Tibial artery (tissue), 4 donors: ENCODE data around the gene COL4A3.

Experiments
- DNase-seq, 2 donors: peaks; one replicate each; pipeline ENCODE4 v3.0.0-alpha.2; 2019
- H3K27ac ChIP-seq, 2 donors: fragments of 200-600 bp; sonication (generic) in 1 of 2; 1 replicate in 1 of 2; 2 replicates in 1 of 2; pipeline ENCODE4 v1.5.1; 2018 to 2019; ENCODE audit warnings: mild to moderate bottlenecking in 1 of 2
- H3K27me3 ChIP-seq, 2 donors: fragments of 200-600 bp; sonication (generic) in 1 of 2; one replicate each; pipeline versions ENCODE4 v1.5.1 to v1.6.0; 2016 to 2019
- H3K36me3 ChIP-seq, 3 donors: fragments of 200-600 bp; sonication (generic) in 2 of 3; one replicate each; pipeline ENCODE4 v1.5.1; 2016 to 2019; ENCODE audit warnings: mild to moderate bottlenecking in 2 of 3
- H3K4me1 ChIP-seq, 4 donors: fragments of 200-600 bp; sonication (generic) in 2 of 4; 1 replicate in 3 of 4; 2 replicates in 1 of 4; pipeline ENCODE4 v1.5.1; 2016 to 2019
- H3K4me3 ChIP-seq, 2 donors: fragments of 200-600 bp; sonication (generic) in 1 of 2; 1 replicate in 1 of 2; 2 replicates in 1 of 2; pipeline ENCODE4 v1.5.1; 2018 to 2019; ENCODE audit warnings: mild to moderate bottlenecking in 2 of 2
- H3K9me3 ChIP-seq, 3 donors: fragments of 200-600 bp; sonication (generic) in 1 of 3; one replicate each; pipeline ENCODE4 v1.5.1; 2016 to 2019
- CTCF ChIP-seq, 2 experiments: fragments of 200-600 bp in 1 of 2; fragments of 450-650 bp in 1 of 2; IDR thresholded peaks; one replicate each; pipeline ENCODE4 v1.5.1; 2017 to 2019; ENCODE audit warnings: antibody characterized with exemption in 2 of 2, mild to moderate bottlenecking in 1 of 2, moderate library complexity in 1 of 2
- intact Hi-C: fragments of 100-400 bp; cut with DNase I; formaldehyde crosslinking; loops from one replicate; pipeline ENCODE4 v1.15.0; 2023; ENCODE audit warnings: low total_unique reads

Gene COL4A3

GRCh38 chr2:227201771-227202170 is 37.3 kb downstream of the COL4A3 start:
- TF ChIP-seq CTCF (IDR thresholded peaks at IDR 0.05) = no peak
- intact Hi-C loops = no loop called here
- Histone ChIP-seq H3K9me3 (no peaks in the 10 kb centered on the region), H3K27me3 (no peaks in the 10 kb centered on the region), H3K4me1 (no peaks in the 10 kb centered on the region), H3K4me3 (no peak overlapping the region), H3K27ac (no peak overlapping the region), H3K36me3 (no peaks in the 10 kb centered on the region)
- DNase-seq = no peak

- Histone ChIP-seq H3K9me3 (no peaks in the 10 kb centered on the region), H3K4me3 (no peak overlapping the region), H3K4me1 (no peaks in the 10 kb centered on the region), H3K27ac (no peak overlapping the region), H3K36me3 (no peaks in the 10 kb centered on the region), H3K27me3 (no peaks in the 10 kb centered on the region)
- TF ChIP-seq CTCF (IDR thresholded peaks at IDR 0.05) = no peak
- no peak for DNase-seq
- intact Hi-C loops = no loop called here
Measured at GRCh38 chr2:227204452-227204851, 40.0 kb downstream of the COL4A3 start.

GRCh38 chr2:227205701-227206100 is 41.3 kb downstream of the COL4A3 start:
- Histone ChIP-seq H3K4me3 (no peak overlapping the region), H3K9me3 (no peaks in the 10 kb centered on the region), H3K4me1 (no peaks in the 10 kb centered on the region), H3K27ac (no peak overlapping the region), H3K36me3 (no peaks in the 10 kb centered on the region), H3K27me3 (no peaks in the 10 kb centered on the region)
- no peak for DNase-seq
- intact Hi-C loops = no loop called here
- no peak for TF ChIP-seq CTCF (IDR thresholded peaks at IDR 0.05)

- no peaks in the 10 kb centered on the region for H3K4me1 ChIP-seq
- H3K27ac ChIP-seq = no peak overlapping the region
- no peaks in the 10 kb centered on the region for H3K9me3 ChIP-seq
- no peak for DNase-seq
- H3K27me3 ChIP-seq = no peaks in the 10 kb centered on the region
- no peak overlapping the region for H3K4me3 ChIP-seq
- H3K36me3 ChIP-seq = no peaks in the 10 kb centered on the region
- intact Hi-C loops = no loop called here
- no peak for TF ChIP-seq CTCF (IDR thresholded peaks at IDR 0.05)
Measured at GRCh38 chr2:227206406-227206805, 42.0 kb downstream of the COL4A3 start.

- Histone ChIP-seq H3K4me3 (no peak overlapping the region), H3K36me3 (no peaks in the 10 kb centered on the region), H3K4me1 (no peaks in the 10 kb centered on the region), H3K27ac (no peak overlapping the region), H3K27me3 (no peaks in the 10 kb centered on the region), H3K9me3 (no peaks in the 10 kb centered on the region)
- DNase-seq = no peak
- TF ChIP-seq CTCF (IDR thresholded peaks at IDR 0.05) = no peak
- intact Hi-C loops = no loop called here
Measured at GRCh38 chr2:227207573-227207972, 43.1 kb downstream of the COL4A3 start.

- H3K9me3 ChIP-seq = no peaks in the 10 kb centered on the region
- no peak for DNase-seq
- intact Hi-C loops = no loop called here
- H3K4me1 ChIP-seq = no peaks in the 10 kb centered on the region
- no peak for TF ChIP-seq CTCF (IDR thresholded peaks at IDR 0.05)
- no peaks in the 10 kb centered on the region for H3K36me3 ChIP-seq
- H3K4me3 ChIP-seq = no peak overlapping the region
- no peaks in the 10 kb centered on the region for H3K27me3 ChIP-seq
- no peak overlapping the region for H3K27ac ChIP-seq
Measured at GRCh38 chr2:227214622-227215041, 50.2 kb downstream of the COL4A3 start.
